LNCAP (cell line): ENCODE results near the gene MALAT1.

Experiments used
- TF ChIP-seq, protein P1 (sequence below): fragments of 450-650 bp; IDR thresholded peaks from 2 replicates; pipeline ENCODE4 v1.5.1; 2017; ENCODE audit warnings: mild to moderate bottlenecking

MALAT1 gene

DNA sequence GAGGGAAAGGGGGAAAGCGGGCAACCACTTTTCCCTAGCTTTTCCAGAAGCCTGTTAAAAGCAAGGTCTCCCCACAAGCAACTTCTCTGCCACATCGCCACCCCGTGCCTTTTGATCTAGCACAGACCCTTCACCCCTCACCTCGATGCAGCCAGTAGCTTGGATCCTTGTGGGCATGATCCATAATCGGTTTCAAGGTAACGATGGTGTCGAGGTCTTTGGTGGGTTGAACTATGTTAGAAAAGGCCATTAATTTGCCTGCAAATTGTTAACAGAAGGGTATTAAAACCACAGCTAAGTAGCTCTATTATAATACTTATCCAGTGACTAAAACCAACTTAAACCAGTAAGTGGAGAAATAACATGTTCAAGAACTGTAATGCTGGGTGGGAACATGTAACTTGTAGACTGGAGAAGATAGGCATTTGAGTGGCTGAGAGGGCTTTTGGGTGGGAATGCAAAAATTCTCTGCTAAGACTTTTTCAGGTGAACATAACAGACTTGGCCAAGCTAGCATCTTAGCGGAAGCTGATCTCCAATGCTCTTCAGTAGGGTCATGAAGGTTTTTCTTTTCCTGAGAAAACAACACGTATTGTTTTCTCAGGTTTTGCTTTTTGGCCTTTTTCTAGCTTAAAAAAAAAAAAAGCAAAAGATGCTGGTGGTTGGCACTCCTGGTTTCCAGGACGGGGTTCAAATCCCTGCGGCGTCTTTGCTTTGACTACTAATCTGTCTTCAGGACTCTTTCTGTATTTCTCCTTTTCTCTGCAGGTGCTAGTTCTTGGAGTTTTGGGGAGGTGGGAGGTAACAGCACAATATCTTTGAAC, 6.8 kb downstream of the MALAT1 start:
- TF ChIP-seq, protein P1, sequence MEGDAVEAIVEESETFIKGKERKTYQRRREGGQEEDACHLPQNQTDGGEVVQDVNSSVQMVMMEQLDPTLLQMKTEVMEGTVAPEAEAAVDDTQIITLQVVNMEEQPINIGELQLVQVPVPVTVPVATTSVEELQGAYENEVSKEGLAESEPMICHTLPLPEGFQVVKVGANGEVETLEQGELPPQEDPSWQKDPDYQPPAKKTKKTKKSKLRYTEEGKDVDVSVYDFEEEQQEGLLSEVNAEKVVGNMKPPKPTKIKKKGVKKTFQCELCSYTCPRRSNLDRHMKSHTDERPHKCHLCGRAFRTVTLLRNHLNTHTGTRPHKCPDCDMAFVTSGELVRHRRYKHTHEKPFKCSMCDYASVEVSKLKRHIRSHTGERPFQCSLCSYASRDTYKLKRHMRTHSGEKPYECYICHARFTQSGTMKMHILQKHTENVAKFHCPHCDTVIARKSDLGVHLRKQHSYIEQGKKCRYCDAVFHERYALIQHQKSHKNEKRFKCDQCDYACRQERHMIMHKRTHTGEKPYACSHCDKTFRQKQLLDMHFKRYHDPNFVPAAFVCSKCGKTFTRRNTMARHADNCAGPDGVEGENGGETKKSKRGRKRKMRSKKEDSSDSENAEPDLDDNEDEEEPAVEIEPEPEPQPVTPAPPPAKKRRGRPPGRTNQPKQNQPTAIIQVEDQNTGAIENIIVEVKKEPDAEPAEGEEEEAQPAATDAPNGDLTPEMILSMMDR: no peak

DNA sequence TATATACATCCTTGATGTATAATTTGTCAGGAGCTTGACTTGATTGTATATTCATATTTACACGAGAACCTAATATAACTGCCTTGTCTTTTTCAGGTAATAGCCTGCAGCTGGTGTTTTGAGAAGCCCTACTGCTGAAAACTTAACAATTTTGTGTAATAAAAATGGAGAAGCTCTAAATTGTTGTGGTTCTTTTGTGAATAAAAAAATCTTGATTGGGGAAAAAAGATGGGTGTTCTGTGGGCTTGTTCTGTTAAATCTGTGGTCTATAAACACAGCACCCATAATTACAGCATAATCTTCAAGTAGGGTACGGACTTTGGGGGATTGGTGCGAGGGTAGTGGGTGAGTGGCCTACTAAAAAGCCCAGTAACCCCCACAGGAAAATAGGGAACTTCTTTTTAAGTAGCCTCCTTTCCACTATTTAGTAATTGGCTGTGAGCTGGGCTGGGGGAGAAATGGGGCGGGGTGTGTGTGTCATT, 7.5 kb downstream of the MALAT1 start:
- TF ChIP-seq, protein P1: no peak

DNA sequence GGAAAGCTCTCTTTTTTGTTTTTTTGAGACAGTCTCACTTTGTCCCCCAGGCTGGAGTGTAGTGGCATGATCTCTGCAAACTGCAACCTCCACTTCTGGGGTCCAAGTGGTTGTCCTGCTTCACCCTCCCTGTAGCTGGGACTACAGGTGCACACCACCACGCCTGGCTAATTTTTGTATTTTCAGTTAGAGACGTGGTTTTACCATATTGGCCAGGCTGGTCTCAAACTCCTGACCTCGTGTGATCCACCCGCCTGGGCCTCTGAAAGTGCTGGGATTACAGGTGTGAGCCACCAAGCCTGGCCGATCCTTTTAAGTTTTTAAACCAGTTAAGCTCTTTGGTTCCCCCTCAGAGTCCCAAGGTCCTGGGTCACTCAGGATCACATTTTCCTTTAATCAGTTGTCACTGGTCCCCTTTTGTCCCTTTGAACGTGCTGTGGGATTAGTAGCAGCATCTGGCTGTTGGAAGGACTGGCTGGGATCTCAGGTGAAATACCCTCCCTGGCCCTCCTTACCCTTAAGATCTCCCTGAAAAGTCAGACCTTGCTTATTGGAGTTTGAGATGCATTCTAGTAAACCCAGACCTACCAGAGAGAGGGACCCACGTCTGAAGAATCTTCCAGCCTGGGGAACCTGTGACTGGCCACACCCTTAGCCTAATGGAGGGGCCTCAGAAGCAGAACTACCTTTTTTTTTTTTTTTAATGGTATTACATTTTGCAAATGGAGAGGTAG, 8.1 kb downstream of the MALAT1 start:
- TF ChIP-seq, protein P1: no peak

DNA sequence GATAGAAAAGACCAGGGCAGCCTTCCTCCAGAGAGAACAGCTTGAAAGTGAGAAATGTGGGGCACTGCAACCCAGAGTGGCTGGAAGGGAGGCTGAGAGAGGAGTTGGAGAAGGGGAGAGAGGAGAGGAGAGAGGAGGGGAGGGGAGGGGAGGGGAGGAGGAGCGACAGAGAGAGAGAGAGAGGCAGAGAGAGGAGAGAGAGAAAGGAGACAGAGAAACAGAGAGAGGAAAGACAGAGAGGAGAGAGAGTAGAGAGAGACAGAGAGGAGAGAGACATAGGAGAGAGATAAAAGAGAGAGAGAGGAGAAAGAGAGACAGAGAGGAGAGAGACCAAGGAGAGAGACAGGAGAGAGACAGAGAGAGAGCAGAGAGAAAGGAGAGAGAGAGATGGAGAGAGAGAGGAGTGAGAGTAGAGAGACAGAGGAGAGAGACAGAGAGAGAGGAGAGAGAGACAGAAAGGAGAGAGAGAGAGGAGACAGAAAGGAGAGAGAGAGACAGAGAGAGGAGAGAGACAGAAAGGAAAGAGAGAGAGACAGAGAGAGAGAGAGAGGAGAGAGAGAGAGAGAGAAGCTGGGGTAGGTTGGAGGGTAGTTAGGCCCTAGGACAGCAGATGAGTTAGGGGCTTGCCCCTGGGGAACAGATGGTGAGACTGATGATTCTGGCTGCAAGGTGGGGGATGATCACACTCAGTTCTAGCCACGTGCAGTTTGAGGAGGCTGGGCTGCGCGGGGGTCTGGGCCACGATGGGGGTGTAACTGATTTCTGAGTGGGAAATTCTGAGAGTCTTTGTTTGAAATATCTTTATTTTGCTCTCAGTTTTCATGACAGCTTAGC, 17.5 kb downstream of the MALAT1 start:
- TF ChIP-seq, protein P1: no peak

DNA sequence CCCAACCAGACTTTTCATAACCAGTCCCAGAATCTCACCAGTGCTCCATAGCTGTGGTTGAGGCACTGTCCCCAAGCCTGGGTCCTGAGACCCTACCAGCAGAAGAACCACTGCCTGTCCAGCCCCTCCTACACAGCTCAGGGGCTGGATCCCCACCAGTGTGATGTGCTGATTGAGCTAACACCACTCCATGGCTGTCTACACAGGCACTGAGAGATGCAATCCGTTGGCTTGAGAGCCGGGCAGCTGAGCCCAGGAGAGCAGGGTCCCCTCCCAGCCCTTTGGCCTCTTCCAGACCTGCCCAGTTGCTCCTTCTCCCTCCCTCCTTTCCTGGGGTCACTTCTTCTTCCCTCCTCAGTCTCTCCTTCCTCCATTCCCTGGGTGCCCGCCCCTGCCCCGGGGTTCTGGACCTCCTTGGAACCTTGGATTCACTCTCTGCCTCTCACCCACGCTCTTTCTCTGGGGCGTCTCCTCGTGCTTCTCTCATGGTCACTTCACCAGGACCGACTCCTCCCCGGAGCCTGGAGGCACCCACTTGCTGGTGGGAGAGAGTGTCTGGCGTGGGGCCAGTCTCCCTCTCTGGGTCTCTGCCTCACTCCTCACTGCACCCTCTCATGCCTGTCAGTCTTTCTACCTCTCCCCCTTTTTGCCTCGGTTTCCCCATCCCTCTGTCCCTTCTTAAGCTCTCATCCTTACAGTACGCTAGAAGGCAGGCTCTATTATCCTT, 25.3 kb downstream of the MALAT1 start:
- TF ChIP-seq, protein P1: no peak

DNA sequence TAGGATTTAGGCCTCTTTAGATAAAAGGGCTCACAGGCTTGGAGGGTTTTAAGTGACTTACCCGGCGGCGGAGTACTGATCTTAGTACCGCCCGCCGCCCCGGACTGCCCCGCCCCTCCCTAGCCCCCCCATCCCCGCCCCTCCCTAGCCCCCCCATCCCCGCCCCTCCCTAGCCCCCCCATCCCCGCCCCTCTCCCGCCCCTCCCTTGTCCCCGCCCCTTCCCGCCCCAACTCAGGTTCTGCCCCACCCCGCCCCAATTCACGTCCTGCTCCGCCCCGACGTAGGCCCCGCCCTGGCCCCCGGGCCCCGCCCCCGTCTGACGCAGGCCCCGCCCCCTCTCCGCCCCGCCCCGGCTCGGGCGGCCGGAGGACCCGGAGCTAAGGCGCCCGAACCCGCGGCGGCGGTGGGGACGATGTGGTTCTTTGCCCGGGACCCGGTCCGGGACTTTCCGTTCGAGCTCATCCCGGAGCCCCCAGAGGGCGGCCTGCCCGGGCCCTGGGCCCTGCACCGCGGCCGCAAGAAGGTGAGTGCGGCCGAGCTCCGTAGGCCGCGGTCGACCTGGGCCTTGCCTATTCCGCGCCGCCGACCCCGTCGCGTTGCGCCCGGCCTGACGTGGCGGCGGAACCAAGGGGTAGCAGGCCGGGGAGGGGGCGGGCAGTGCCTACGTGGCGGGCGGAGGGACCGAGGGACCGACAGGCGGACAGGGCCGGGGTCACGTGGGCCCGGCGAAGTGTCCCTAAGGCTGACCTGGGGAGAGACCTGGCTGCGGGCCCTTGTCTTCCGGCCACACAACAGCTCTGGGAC, 26.1 kb downstream of the MALAT1 start, which contains the start of gene SCYL1:
Gene SCYL1 (plus strand): TSS at position 343 of the 805 bp plus-strand sequence. CDS start 71 bp downstream, at position 414.
- TF ChIP-seq, protein P1: no peak
